ENCODE results near the gene CCDC110.

CCDC110 gene

GRCh38 chr4:185461565-185461964 is 10.0 kb downstream of the CCDC110 start:
- no peak for ATAC-seq

GRCh38 chr4:185457136-185457535 is 14.4 kb downstream of the CCDC110 start:
- peak; percentile 43; the same call in 1 of the 3 replicates for ATAC-seq
- no peak for TF ChIP-seq OSR1 (CRISPR knock-in tag; IDR thresholded peaks at IDR 0.05)

More at GRCh38 chr4:185461565-185461964, 10.0 kb downstream of the CCDC110 start:
- TF ChIP-seq PPARA (CRISPR knock-in tag; IDR thresholded peaks at IDR 0.05; ENCODE audit: borderline replicate concordance) (no peak), ZNF565 (CRISPR knock-in tag; conservative IDR thresholded peaks at IDR 0.05; ENCODE audit: low read depth) (no peak), CREB5 (CRISPR knock-in tag; IDR thresholded peaks at IDR 0.05; ENCODE audit: low read depth) (no peak), PATZ1 (CRISPR knock-in tag; IDR thresholded peaks at IDR 0.05; ENCODE audit: borderline replicate concordance) (no peak), ZFP3 (CRISPR knock-in tag; IDR thresholded peaks at IDR 0.05) (no peak), ESRRG (CRISPR knock-in tag; IDR thresholded peaks at IDR 0.05) (no peak), CSRNP3 (CRISPR knock-in tag; IDR thresholded peaks at IDR 0.05) (no peak), TOX (CRISPR knock-in tag; IDR thresholded peaks at IDR 0.05; ENCODE audit: borderline replicate concordance) (no peak), TSHZ2 (CRISPR knock-in tag; IDR thresholded peaks at IDR 0.05) (no peak), TCF4 (CRISPR knock-in tag; IDR thresholded peaks at IDR 0.05; ENCODE audit: borderline replicate concordance) (no peak), ZNF8 (CRISPR knock-in tag; IDR thresholded peaks at IDR 0.05) (no peak), CSDC2 (CRISPR knock-in tag; IDR thresholded peaks at IDR 0.05) (no peak)

- no peak for ATAC-seq
- no peak for TF ChIP-seq ZFP3 (CRISPR knock-in tag; IDR thresholded peaks at IDR 0.05)
- TF ChIP-seq OSR1 (CRISPR knock-in tag; IDR thresholded peaks at IDR 0.05): no peak
- no peak for TF ChIP-seq ISL1 (CRISPR knock-in tag; IDR thresholded peaks at IDR 0.05)
- no peak for TF ChIP-seq CREB5 (CRISPR knock-in tag; IDR thresholded peaks at IDR 0.05; ENCODE audit: low read depth)
- TF ChIP-seq PPARA (CRISPR knock-in tag; IDR thresholded peaks at IDR 0.05; ENCODE audit: borderline replicate concordance): no peak
- TF ChIP-seq SNAI2 (CRISPR knock-in tag; IDR thresholded peaks at IDR 0.05): no peak
- TF ChIP-seq ARNTL (CRISPR knock-in tag; IDR thresholded peaks at IDR 0.05; ENCODE audit: borderline replicate concordance, low read depth): no peak
- no peak for TF ChIP-seq ZNF70 (CRISPR knock-in tag; IDR thresholded peaks at IDR 0.05)
- no peak for TF ChIP-seq POU6F1 (CRISPR knock-in tag; IDR thresholded peaks at IDR 0.05; ENCODE audit: borderline replicate concordance, low read depth)
- no peak for TF ChIP-seq ZC3H10 (CRISPR knock-in tag; IDR thresholded peaks at IDR 0.05)
- no peak for TF ChIP-seq TSHZ2 (CRISPR knock-in tag; IDR thresholded peaks at IDR 0.05)
- TF ChIP-seq CSDC2 (CRISPR knock-in tag; IDR thresholded peaks at IDR 0.05): no peak
- TF ChIP-seq TOX (CRISPR knock-in tag; IDR thresholded peaks at IDR 0.05; ENCODE audit: borderline replicate concordance): no peak
- TF ChIP-seq ZNF8 (CRISPR knock-in tag; IDR thresholded peaks at IDR 0.05): no peak
- TF ChIP-seq RARB (CRISPR knock-in tag; IDR thresholded peaks at IDR 0.05): no peak
Observed at GRCh38 chr4:185456131-185456530, 15.4 kb downstream of the CCDC110 start.
